NCI-H345 treated with DMSO at 0.1 percent for 48 hours (cell line): ENCODE results near the gene SBSN.

ENCODE experiments used
- DNase-seq: peaks from one replicate; lab custom pipeline; 2025; ENCODE audit not compliant: unreplicated experiment; lab: John Stamatoyannopoulos, UW

The SBSN gene

GRCh38 chr19:35533201-35533821, 5.2 kb upstream of the SBSN start, which contains the start of gene GAPDHS:
GAPDHS (plus strand) TSS chr19:35533456; CDS start chr19:35533528, 72 bp downstream.
- no peak for DNase-seq

DNA sequence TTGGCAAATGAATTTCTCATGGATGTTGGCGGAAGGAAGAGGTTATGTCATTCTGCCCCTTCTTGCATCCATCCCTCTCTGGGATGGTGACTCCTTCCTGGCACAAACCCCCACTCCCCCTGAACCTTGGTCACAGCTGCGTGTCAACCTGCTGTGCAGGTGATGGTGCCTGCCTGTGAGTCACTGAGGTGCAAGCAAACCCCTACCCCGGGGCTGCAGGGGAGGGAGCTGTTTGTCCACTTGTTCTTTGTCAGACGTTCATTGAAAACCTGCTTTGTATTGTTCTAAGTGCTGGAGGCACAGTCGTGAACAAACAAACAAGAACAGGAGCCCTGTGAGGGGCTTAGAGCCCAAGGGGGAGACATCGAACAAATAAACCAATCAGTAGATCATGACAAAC, 3.2 kb upstream of the SBSN start:
- DNase-seq, result peak; percentile 97

DNA sequence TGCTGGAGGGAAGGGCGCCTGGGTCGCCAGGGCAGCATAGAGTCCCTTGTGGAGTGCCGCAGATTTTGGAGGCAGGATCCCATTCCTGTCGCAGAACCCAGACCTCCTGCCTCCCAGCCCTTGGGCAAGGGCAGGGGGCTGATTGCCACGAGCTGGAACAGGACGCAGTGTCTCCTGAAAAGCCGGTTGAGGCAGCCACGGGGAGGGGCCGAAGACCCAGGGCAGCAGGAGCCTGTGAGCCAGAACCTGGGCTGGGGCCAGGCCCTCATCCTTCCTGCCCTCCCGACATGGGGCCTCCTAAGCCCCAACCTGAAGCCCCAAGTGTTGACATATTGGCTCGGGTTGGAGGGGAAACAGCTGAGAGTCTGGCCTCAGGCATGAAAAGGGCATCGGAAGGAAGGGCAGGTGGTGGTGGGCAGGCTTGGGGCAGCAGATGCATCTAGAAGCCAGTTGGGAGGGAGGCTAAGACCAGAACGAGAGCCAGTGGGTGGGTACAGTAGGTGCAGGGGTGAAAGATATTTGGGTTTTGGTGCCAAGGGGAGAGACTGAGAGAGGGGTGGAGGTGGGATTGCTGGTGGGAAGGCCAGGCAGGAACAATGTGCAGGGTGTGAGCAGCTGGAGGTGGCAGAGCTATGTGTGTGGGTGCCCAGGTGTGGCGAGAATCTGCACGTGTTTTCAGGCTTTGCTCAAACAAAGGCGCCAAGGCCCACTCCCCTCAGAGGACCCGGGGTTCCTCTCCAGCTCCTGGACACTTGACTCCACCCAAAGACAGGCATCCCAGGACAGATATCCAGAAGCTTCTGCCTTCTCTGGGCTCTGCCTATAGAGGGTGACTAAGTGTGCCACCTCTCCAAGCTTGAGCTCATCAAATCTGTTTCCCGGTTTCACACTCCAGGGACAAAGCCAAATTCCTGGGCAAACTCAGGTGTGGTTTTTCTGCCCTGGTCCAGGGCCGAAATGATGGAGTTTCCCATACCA, 1.4 kb upstream of the SBSN start:
- DNase-seq, result no peak

- no peak for DNase-seq
Observed at GRCh38 chr19:35525873-35526272, 2.2 kb downstream of the SBSN start.

DNA sequence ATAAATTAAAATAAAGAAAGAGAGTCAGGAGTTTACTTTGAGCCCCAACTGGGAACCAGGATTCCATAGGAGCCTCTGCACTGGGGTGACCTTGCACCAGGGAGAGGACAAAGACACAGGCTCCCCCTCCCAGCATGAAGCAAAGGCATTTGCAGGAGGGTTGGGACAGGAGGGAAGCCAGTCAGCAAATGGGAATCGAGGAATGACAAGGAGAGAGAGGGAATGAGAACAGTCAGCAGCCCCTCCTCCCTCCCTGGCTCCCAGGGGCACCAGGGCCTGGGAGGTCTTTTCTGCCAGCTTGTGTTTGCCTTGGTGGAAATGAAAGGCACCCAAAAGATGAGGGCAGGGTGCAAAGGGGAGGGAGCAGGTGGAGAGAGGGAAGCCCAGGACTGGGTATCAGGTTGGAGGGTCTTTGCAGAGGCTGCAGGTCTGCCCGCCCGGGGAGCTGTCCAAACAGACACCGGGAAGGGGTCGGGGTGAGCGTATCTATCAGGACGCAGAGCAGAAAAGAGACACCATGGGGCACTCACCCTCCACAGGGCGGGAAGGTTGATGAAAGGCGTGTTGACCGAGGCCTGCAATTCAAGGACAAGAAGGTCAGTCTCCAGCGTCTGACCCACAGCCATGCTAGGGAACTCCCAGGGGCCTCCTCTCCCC, 3.8 kb downstream of the SBSN start:
- DNase-seq, result no peak

- no peak for DNase-seq
Observed at GRCh38 chr19:35522745-35523327, 5.3 kb downstream of the SBSN start.

- peak; percentile 88 for DNase-seq
Observed at GRCh38 chr19:35521124-35521743, 6.9 kb downstream of the SBSN start.

DNA sequence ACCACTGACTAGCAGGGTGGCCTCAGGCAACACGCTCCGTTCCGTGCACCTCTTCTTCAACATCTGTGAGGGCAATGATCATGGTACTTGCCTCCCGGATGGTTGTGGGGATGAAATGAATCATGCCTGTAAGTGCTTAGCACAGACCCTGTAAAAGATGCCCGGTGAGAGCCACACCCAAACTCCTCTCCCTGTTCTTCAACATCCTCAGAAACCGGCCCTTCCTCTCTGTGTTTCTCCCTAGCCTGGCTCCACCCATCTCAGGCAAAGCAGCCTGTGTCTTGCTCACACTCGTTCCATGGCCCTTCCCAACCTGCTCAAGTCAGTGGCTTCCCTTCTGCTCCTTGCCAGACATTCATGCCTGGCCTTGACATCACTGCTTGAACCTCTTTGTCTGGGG, 8.8 kb downstream of the SBSN start:
- DNase-seq, result no peak

DNA sequence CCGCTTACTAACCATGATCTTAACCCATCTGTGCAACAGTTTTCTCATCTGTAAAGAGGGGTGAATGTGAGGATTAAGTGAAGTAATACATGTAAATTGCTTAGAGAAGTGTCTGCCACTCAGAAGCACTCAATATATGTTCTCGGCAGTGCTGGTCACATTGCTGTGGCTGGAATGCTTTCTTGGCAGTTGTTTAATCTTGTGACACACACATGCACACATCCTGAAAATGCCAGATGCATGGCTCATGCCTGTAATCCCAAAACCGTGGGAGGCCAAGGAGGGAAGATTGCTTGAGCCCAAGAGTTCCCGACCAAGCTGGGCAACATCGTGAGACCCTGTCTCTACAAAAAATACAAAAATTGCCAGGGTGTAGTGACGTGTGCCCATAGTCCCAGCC, 9.8 kb downstream of the SBSN start:
- no peak for DNase-seq

- DNase-seq, result no peak
Observed at GRCh38 chr19:35517342-35517741, 10.8 kb downstream of the SBSN start.

- DNase-seq, result no peak
Observed at GRCh38 chr19:35516310-35516709, 11.8 kb downstream of the SBSN start.

DNA sequence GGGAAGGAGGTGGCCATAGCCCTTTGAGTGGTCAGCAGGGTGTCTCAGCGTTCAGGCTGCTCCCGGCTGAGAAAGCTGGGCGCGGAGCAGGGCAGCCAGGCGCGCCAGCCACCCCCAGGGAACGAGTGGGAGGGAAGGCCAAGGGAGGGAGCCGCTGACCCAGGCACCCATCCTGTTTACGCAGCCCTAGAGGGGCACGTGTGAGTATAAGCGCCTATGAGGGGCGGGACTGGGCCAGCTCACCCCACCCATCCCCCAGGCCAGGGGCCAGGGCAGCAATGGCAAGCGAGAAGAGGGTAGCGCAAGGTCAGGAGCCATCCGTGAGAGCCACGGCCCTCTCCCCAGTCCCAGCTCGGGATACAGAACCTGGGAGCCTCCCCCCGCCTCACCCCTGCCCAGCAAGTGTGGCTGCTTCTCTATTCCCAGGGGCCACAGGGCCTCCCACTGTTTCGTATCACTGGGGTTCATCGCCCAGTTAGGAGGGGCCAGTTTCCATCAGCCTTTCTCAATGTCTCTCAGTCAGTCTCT, 13.8 kb downstream of the SBSN start:
- no peak for DNase-seq

DNA sequence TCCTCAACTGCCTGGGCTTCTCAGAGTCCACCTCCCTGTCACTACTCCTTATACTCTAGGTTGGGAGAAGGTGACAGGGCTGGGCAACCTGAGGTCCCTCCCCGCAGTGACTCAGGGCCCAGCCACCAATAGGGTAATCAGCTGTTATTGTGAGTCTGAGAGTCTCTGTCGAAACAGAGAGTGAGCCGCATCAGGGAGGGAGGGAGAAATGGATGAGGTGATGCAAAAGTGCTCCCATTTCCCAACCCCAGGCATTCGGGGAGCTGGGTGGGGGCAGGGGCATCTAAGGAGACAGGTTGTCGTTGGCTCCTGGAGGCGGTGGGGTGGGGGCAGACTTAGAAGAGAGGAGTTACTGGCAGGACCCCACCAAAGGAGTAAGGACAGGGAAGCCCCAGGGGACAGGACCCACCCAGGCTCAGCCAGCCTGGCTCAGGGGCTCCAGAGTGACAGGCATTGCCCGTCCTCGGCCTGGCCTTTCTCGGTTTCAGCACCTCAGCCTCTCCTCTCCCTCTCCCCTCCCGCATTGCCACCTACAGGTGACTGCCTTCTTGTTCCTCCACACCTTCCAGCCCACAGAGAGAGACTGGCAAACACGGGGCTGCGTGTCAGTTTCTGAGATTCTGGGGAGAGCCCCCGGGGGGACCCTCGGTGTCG, 14.4 kb downstream of the SBSN start, which contains the start of gene DMKN:
DMKN (minus strand) TSS at position 22 of the 654 bp plus-strand sequence. CDS start 174 bp downstream, outside the sequence.
- DNase-seq, result no peak

DNA sequence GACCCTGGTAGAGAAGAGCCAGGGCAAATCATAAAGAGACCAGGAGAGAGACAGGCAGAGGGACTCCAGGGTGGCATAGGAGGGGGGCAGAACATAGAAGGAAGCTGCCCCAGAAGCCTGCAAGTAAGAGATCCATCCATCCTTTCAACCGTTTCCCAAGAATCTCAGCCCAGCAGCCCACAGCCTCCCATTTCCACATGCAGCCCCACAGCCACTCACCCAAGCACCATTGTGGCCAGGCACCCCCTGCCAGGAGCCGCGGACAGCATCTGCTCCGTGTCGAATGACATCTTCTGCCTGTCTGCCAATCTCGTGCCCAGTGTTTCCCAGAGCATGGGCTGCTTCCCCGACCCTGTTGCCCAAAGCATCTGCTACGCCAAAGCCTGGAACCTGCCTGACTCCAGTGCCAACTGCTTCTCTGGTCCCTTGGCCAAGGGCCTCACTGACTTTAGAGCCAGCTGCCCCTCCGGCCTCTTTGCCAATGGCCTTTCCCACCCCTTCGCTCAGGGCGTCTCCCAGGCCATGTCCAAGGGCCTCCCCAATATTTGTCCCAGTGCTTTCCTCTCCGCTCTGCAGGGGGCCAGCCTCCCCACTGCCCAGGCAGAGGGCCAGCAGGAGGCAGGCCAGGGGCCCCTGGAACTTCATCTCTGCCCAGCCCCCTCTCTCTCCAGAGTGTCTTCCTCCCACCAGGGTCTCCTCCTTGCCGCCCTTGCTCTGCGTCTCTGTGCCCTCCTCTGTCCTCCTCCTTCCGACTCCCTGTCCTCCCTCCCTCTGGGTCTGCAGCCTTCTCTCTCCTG, 15.1 kb downstream of the SBSN start:
- no peak for DNase-seq

DNA sequence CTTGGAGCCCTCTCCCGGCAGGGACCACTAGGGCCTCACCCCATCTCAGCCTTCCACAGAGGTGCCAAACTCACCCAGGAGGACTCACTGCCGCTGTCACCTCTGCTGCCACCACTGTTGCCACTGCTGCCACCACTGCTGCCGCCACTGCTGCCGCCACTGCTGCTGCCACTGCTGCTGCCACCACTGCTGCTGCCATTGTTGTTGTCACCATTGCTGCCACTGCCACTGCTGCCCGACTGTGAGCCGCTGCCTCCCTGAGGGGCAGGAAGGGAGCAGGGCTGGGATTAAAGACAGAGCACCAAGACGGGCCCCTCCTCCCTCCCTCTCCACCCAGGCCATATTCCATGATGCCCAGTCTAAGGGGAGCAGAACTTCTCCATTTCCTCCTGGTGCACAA, 16.8 kb downstream of the SBSN start:
- no peak for DNase-seq

DNA sequence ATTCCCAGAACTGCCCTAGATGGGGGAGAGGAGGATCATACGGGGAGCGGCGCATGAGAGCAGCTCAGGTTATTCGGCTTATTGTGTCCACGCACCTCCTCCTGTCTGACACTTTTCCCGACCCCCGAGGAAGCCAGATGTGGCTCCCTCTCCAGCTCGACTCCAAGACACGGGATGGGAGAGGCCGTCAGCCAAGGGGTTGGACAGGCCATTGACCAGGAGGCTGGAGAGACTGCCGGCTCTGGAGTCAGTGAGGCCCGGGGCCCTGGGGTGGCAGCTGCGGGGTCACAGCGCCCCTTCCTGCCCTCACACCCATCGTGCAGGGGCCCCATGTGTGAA, 17.5 kb downstream of the SBSN start:
- no peak for DNase-seq

DNA sequence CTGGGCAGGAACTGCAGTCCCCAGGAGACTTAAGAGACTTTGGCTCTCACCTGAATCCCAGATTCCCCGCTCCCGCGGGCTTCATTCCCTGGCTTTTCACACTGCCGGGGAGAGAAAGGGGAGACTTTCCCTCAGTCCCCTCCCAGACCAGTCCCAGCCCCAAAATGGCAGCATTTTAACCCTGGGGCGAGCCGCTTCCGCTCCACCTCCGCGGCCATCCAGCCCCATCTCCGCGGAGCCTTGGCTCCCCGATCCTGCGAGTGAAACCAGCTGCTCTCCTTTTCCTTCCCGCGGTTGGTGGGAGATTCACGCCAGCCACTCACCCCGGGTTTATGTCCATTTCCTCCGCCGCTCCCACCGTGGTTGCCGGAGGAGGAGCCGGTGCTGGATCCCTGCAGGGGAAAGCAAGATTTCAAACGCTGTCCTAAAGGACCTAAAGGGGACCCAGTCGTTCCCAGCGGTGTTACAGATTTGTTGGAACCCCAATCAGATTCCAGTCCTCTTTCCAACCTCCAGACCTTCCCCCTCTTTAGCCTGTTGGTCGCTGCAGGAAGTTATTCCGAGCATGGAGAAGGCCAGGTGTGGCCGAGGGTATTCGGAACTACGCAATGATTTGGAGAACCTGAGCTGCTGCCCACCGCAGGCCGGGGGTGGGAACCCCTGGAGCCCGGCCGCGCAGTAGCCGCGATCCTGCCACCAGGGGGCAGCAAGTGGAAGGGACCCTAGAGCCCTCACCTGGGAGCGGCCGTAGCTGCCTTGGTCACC, 18.1 kb downstream of the SBSN start:
- DNase-seq, result peak; percentile 79

- no peak for DNase-seq
Observed at GRCh38 chr19:35509018-35509652, 19.0 kb downstream of the SBSN start.
